Keratinocyte (primary cell): ENCODE results near the gene BRAT1. TPM values are rescaled to one million over a fixed set of nuclear protein-coding genes. Genes with fewer than 3 reads are reported as not detected.

Experiments
- DNase-seq: peaks from one replicate; pipeline ENCODE4 v3.0.0-alpha.2; 2011; ENCODE audit warnings: low read depth, missing footprints, low spot score
- FAIRE-seq: peaks from 2 replicates; lab custom pipeline; 2011; peaks lifted over from hg19 to GRCh38; lab: Jason Lieb, UNC
- H2AFZ ChIP-seq: 2 replicates; pipeline ENCODE4 v1.6.0; 2012; ENCODE audit warnings: low read length, control low read depth, inconsistent platforms; ENCODE audit not compliant: control insufficient read depth
- H3K27ac ChIP-seq: 2 replicates; pipeline ENCODE4 v1.5.1; 2011; ENCODE audit warnings: low read length; ENCODE audit not compliant: control insufficient read depth, insufficient read depth
- H3K27me3 ChIP-seq: 3 replicates; pipeline ENCODE4 v1.6.0; 2011; ENCODE audit warnings: low read length; ENCODE audit not compliant: control insufficient read depth, insufficient read depth; ENCODE audit errors: extremely low read depth
- H3K36me3 ChIP-seq, 2 experiments: 2 replicates in 1 of 2; 3 replicates in 1 of 2; pipeline ENCODE4 v1.5.1; 2011; ENCODE audit warnings: low read length in 2 of 2, mild to moderate bottlenecking in 1 of 2; ENCODE audit not compliant: control insufficient read depth in 2 of 2, insufficient read depth in 2 of 2; ENCODE audit errors: extremely low read depth in 1 of 2
- H3K4me1 ChIP-seq: 3 replicates; pipeline ENCODE4 v1.5.1; 2011; ENCODE audit warnings: low read length; ENCODE audit not compliant: control insufficient read depth, insufficient read depth; ENCODE audit errors: extremely low read depth
- H3K4me2 ChIP-seq: 3 replicates; pipeline ENCODE4 v1.6.0; 2011; ENCODE audit warnings: low read depth, low read length; ENCODE audit not compliant: control insufficient read depth, insufficient read depth; ENCODE audit errors: extremely low read depth
- H3K4me3 ChIP-seq, 3 experiments: fragments of 200-600 bp in 1 of 3; sonication (generic) in 1 of 3; 2 replicates in 2 of 3; 3 replicates in 1 of 3; pipeline ENCODE4 v1.5.1; 2011 to 2016; ENCODE audit warnings: low read length in 3 of 3, mild to moderate bottlenecking in 3 of 3, control low read depth in 2 of 3, inconsistent platforms in 1 of 3, low read depth in 1 of 3, mixed read lengths in 1 of 3, mixed run types in 1 of 3, moderate library complexity in 1 of 3; ENCODE audit not compliant: control insufficient read depth in 2 of 3, insufficient read depth in 2 of 3; ENCODE audit errors: extremely low read depth in 1 of 3
- H3K79me2 ChIP-seq: 2 replicates; pipeline ENCODE4 v1.6.0; 2012; ENCODE audit warnings: low read length; ENCODE audit not compliant: control insufficient read depth, insufficient read depth
- H3K9ac ChIP-seq: 3 replicates; pipeline ENCODE4 v1.6.0; 2011; ENCODE audit warnings: low read length; ENCODE audit not compliant: control insufficient read depth, insufficient read depth; ENCODE audit errors: extremely low read depth
- H3K9me1 ChIP-seq: 3 replicates; pipeline ENCODE4 v1.6.0; 2011; ENCODE audit warnings: low read length; ENCODE audit not compliant: control insufficient read depth, insufficient read depth; ENCODE audit errors: extremely low read depth
- H3K9me3 ChIP-seq: 2 replicates; pipeline ENCODE4 v1.5.1; 2012; ENCODE audit warnings: low read depth, low read length; ENCODE audit not compliant: control insufficient read depth
- H4K20me1 ChIP-seq: 3 replicates; pipeline ENCODE4 v1.6.0; 2011; ENCODE audit warnings: low read length; ENCODE audit not compliant: control insufficient read depth, insufficient read depth; ENCODE audit errors: extremely low read depth
- EZH2 ChIP-seq: IDR thresholded peaks from one replicate; pipeline ENCODE4 v1.6.1; 2012; ENCODE audit warnings: inconsistent platforms, mild to moderate bottlenecking, low read length, moderate library complexity
- dilution Hi-C: fragments of 300-500 bp; cut with MboI; formaldehyde crosslinking; loops from one replicate; pipeline ENCODE4 v1.7.0; 2020; ENCODE audit warnings: low sequenced_read_pairs; ENCODE audit not compliant: extremely low pct_ligation_motif_present
- polyA plus RNA-seq, 5 experiments: library from polyadenylated mRNA; depleted of rRNA in 3 of 5; stranded (reverse) in 3 of 5; stranded (forward) in 1 of 5; unstranded in 1 of 5; fragments of >200 nt; gene quantifications; 1 replicate in 1 of 5; 2 replicates in 3 of 5; 3 replicates in 1 of 5; pipeline versions ENCODE4 v1.2.1 to v1.2.3, GENCODE V29; 2011 to 2012; ENCODE audit warnings: missing spikeins in 2 of 5, low read depth in 1 of 5, low replicate concordance in 1 of 5
- TF ChIP-seq, protein P1 (sequence below), 3 experiments: IDR thresholded peaks in 1 of 3; conservative IDR thresholded peaks in 1 of 3; optimal IDR thresholded peaks in 1 of 3; 2 replicates in 2 of 3; 3 replicates in 1 of 3; pipeline versions ENCODE3 to v1.5.1; 2011; ENCODE audit warnings: low read length in 3 of 3, mild to moderate bottlenecking in 3 of 3, moderate library complexity in 2 of 3, control low read depth in 1 of 3, inconsistent platforms in 1 of 3; ENCODE audit not compliant: insufficient read depth in 2 of 3; ENCODE audit errors: extremely low read depth in 1 of 3

BRAT1 gene
- polyA plus RNA-seq, 1 donor (not counting 4 experiments of a cell fraction or from before 2014, with no cell fraction given): 6.4 TPM

DNA sequence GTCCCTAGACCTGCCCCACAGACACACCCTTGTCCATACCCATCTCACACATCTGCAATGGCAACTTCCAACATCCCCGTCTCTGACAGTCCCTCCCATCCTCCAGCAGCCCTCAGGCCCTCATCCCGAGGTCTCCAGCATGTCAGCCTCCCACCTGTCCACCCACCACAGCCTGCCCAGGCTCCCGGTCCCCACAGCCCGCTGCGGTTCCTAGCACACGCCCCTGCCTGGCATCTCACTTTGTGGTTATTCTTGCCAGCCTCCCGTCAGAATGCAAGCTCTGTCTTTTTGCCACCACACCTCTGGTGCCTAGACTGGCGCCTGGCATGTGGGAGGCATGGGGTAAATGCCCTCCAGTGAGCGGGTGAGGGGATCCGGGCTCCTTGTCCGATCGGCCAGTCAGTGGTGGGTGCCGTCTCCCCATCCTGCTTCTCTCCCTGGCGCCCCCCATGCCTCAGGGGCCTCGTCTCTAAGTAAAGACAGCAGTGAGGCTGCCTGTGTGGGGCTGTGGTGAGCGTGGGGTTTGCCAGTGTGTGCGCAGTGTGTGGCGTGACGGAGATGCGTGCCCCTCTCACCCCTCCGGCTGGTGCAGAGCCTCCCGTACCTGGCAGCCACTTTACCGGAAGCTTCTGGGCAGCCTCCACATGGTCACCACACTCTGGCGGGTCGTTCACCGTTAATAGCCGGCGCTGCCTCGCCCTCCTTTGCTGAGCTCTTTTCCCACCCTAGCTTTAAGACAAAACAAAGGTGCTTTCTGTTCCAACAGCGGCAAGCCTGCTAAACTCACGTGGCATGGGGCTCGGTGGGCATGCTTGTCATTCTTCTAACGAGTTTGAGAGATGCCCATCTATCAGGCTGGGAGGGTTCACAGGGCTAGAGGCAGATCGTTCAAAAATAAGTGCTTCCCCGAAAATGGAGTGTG is 48.0 kb upstream of the BRAT1 start:
- no peak for DNase-seq
- dilution Hi-C loops: no loop called here
- Histone ChIP-seq H3K36me3 (peaks cover 11 to 18% of the 10 kb centered on the region in 2 experiments), H3K9ac (no peak overlapping the region), H3K4me1 (no peaks in the 10 kb centered on the region), H3K4me2 (no peak overlapping the region), H4K20me1 (no peaks in the 10 kb centered on the region), H3K4me3 (no peak overlapping the region), H2AFZ (no peak overlapping the region), H3K27me3 (no peaks in the 10 kb centered on the region), H3K9me3 (no peaks in the 10 kb centered on the region), H3K27ac (no peak overlapping the region), H3K79me2 (no peaks in the 10 kb centered on the region), H3K9me1 (no peaks in the 10 kb centered on the region)
- FAIRE-seq: no peak
- TF ChIP-seq, protein P1, sequence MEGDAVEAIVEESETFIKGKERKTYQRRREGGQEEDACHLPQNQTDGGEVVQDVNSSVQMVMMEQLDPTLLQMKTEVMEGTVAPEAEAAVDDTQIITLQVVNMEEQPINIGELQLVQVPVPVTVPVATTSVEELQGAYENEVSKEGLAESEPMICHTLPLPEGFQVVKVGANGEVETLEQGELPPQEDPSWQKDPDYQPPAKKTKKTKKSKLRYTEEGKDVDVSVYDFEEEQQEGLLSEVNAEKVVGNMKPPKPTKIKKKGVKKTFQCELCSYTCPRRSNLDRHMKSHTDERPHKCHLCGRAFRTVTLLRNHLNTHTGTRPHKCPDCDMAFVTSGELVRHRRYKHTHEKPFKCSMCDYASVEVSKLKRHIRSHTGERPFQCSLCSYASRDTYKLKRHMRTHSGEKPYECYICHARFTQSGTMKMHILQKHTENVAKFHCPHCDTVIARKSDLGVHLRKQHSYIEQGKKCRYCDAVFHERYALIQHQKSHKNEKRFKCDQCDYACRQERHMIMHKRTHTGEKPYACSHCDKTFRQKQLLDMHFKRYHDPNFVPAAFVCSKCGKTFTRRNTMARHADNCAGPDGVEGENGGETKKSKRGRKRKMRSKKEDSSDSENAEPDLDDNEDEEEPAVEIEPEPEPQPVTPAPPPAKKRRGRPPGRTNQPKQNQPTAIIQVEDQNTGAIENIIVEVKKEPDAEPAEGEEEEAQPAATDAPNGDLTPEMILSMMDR (optimal IDR thresholded peaks at IDR 0.05 in 1 of 3, IDR thresholded peaks at IDR 0.05 in 1 of 3, conservative IDR thresholded peaks at IDR 0.05 in 1 of 3; ENCODE audit: extremely low read depth in 1 of 3, insufficient read depth in 2 of 3, low read length in 3 of 3): no peak
- TF ChIP-seq EZH2: no peak

DNA sequence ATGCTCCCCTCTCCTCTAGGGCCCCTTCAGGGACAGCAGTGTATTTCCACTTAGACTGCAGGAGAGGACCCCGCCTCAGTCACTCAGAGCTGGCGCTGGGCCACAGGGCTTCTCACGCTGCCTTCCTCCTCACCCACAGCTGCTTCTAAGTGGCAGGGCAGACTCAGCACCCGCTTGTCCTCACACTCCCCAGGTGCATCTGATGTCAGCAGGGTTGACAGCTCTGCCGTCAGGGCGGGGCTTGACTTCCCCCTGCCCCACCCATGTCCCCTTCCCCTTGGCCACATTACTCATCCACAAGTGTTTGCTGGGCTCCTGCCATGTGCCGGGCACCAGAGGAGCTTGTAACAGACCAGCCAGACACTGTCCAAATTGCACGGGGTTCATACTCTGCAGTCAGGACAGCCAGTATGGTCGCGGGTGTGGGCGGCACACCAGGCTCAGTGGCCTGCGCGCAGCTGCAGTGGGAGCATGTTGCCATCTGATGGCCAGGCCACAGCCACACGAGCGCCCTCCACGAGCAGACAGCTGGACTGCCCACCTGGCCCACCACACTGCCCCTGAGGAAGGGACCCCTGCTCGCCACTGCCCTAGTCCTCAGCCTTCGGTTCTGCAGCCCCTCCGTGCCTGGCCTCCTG is 47.2 kb upstream of the BRAT1 start:
- Histone ChIP-seq H4K20me1 (no peaks in the 10 kb centered on the region), H3K9me3 (no peaks in the 10 kb centered on the region), H3K4me2 (no peak overlapping the region), H3K9ac (no peak overlapping the region), H3K4me3 (no peak overlapping the region), H3K36me3 (peaks cover 15 to 20% of the 10 kb centered on the region in 2 experiments), H3K27ac (no peak overlapping the region), H3K27me3 (no peaks in the 10 kb centered on the region), H3K4me1 (no peaks in the 10 kb centered on the region), H3K79me2 (no peaks in the 10 kb centered on the region), H3K9me1 (no peaks in the 10 kb centered on the region), H2AFZ (no peak overlapping the region)
- dilution Hi-C loops: no loop called here
- DNase-seq (no peak), FAIRE-seq (no peak)
- TF ChIP-seq, protein P1 (optimal IDR thresholded peaks at IDR 0.05 in 1 of 3, IDR thresholded peaks at IDR 0.05 in 1 of 3, conservative IDR thresholded peaks at IDR 0.05 in 1 of 3; ENCODE audit: extremely low read depth in 1 of 3, insufficient read depth in 2 of 3, low read length in 3 of 3): no peak
- no peak for TF ChIP-seq EZH2
